NB4 (cell line): ENCODE measurements around the gene ALDOB.

Experiments
- DNase-seq: peaks from one replicate; pipeline ENCODE4 v3.0.0; 2010; ENCODE audit warnings: low read depth
- H3K4me3 ChIP-seq: one replicate; pipeline ENCODE4 v1.5.1; 2011; ENCODE audit warnings: mild to moderate bottlenecking, low read depth, low read length, moderate library complexity
- MYC ChIP-seq: IDR thresholded peaks from 2 replicates; pipeline ENCODE4 v1.6.1; 2011; ENCODE audit warnings: low read depth, low read length
- POLR2A ChIP-seq: IDR thresholded peaks from 2 replicates; pipeline ENCODE4 v1.6.1; 2011; ENCODE audit warnings: mild to moderate bottlenecking; ENCODE audit not compliant: insufficient read length; ENCODE audit errors: extremely low read depth
- TF ChIP-seq, protein P1 (sequence below): IDR thresholded peaks from 2 replicates; pipeline ENCODE4 v1.6.1; 2011; ENCODE audit warnings: low read depth, low read length
- TF ChIP-seq, protein P2 (sequence below): IDR thresholded peaks from one replicate; pipeline ENCODE4 v1.5.1; 2012; ENCODE audit warnings: low read depth, low read length

The ALDOB gene

DNA sequence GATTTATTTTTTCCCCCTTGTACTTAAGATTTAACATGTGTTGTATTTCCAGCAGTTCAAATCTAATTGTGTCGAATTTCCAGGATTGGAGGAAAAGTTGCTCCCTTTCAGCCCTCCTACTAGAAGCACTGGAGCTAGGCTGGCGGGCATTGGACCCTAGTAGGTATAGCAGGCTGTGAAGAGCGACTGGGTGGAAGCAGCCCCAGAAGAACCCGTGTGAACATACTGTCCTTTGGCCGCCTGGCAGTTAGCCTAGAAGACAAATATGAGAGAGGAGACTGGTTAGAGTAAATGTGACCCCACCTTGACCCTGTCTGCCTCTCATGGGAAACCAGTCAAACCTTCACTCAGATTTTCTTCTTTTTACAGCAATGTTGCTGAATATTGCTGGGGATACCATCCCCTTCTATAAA, 13.9 kb downstream of the ALDOB start:
- no peak for DNase-seq
- no peak for TF ChIP-seq POLR2A
- TF ChIP-seq, protein P1, sequence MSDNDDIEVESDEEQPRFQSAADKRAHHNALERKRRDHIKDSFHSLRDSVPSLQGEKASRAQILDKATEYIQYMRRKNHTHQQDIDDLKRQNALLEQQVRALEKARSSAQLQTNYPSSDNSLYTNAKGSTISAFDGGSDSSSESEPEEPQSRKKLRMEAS, result no peak
- TF ChIP-seq MYC, result no peak
- TF ChIP-seq, protein P2, sequence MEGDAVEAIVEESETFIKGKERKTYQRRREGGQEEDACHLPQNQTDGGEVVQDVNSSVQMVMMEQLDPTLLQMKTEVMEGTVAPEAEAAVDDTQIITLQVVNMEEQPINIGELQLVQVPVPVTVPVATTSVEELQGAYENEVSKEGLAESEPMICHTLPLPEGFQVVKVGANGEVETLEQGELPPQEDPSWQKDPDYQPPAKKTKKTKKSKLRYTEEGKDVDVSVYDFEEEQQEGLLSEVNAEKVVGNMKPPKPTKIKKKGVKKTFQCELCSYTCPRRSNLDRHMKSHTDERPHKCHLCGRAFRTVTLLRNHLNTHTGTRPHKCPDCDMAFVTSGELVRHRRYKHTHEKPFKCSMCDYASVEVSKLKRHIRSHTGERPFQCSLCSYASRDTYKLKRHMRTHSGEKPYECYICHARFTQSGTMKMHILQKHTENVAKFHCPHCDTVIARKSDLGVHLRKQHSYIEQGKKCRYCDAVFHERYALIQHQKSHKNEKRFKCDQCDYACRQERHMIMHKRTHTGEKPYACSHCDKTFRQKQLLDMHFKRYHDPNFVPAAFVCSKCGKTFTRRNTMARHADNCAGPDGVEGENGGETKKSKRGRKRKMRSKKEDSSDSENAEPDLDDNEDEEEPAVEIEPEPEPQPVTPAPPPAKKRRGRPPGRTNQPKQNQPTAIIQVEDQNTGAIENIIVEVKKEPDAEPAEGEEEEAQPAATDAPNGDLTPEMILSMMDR, result no peak
- H3K4me3 ChIP-seq, result no peak overlapping the region

DNA sequence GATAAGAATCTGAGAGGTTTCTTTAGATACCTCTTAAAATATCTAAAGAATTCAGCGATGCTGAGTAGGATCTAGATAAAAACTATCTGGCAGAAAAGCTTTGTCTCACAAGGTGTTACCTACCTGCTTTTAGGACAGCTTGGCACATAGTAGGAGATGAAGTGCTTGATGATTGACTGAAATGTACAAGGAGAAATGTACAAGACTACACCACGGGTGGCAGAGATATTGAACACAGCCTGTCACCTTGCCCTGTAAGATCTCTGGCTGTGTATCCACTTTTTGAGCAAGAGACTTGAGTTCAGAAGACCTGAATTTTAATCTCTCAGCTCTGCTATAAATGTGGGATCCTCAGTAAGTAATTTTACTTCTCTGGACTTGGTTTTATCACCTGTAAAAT, 15.7 kb downstream of the ALDOB start:
- TF ChIP-seq POLR2A, result no peak
- TF ChIP-seq, protein P1, result no peak
- TF ChIP-seq MYC, result no peak
- H3K4me3 ChIP-seq, result no peak overlapping the region
- no peak for DNase-seq

DNA sequence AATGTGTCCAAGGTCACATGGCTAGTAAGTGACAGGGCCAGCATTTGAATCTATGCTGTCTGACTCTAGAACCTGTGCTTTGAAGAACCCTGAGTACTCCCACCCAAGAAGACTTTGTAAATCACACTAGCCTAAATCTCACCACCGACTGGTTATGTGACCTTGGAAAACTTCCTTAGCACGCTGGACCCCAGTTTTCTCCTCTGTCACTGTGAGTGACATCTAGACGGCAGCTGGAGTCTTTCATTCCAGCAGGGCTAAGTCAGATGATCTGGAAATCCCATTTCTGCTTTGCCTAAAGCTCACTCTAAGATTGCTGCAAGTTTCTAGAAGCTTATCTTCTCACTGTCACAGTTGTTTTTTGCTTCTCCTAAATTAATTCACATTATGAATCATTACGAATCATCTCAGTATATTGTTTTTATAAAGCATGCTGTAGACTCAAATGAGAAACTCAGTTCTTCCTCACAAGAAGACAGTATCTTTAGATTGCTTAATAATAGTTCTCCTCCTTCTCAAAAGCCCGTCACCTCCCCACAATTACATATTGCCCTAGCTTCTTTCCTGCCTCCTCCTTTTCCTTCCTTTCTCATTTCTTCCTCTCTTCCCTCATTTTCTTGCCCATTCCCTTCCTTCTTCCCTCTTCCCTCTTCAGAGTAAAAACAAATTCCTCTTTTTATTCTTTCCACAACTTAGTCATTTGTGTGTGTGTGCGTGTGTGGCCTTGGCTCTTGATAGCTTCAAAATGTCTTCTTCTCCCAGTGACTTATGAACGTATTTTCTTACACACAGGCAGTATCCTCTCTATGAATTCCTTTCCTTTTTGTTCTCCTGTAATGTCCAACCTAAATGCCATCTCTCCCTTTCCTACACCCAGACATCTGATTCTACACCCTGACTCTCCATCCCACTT, 16.8 kb downstream of the ALDOB start:
- TF ChIP-seq, protein P2, result no peak
- TF ChIP-seq POLR2A, result no peak
- TF ChIP-seq MYC, result no peak
- TF ChIP-seq, protein P1, result no peak
- H3K4me3 ChIP-seq, result no peak overlapping the region
- DNase-seq, result no peak

DNA sequence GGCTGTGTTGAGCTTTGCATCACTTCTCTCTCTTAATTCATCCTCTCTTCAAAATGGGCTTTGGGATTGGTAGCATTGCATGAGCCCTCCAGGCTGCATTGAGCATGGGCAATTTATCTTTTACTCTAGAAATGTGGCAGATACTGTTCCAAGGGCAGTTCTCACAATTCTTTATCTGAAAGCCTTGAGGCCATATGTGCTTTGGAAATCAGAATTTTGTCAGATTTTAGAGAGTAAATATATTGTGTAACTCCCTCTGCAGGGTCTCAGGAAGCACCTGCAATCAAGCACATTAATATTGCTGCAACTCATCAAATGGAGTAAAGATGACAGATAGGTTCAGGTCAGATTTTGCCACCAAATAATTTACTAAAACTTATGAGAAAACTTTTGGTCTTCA, 17.6 kb downstream of the ALDOB start:
- TF ChIP-seq, protein P1, result no peak
- no peak for TF ChIP-seq MYC
- TF ChIP-seq, protein P2, result no peak
- no peak for TF ChIP-seq POLR2A
- H3K4me3 ChIP-seq, result no peak overlapping the region
- DNase-seq, result no peak

DNA sequence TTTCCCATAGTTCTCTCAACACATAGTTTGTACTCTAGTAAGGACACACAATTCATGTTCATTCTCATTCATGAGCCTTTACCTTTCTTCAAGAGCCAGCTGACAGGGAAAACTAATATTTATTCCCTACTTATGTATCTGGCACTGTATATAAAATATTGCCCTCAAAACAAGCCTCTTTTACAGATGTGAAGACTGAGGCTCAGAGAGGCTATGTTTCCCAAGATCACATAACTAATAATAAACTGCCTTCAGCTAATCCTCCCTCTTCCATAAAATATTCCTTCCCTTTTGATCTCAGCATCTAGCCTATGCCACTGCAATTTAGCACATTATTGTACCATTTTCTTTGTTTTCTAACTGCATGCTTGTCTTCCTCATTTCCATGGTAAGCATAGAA, 18.2 kb downstream of the ALDOB start:
- no peak for DNase-seq
- no peak overlapping the region for H3K4me3 ChIP-seq
- TF ChIP-seq, protein P1, result no peak
- no peak for TF ChIP-seq MYC
- TF ChIP-seq POLR2A, result no peak
- TF ChIP-seq, protein P2, result no peak

DNA sequence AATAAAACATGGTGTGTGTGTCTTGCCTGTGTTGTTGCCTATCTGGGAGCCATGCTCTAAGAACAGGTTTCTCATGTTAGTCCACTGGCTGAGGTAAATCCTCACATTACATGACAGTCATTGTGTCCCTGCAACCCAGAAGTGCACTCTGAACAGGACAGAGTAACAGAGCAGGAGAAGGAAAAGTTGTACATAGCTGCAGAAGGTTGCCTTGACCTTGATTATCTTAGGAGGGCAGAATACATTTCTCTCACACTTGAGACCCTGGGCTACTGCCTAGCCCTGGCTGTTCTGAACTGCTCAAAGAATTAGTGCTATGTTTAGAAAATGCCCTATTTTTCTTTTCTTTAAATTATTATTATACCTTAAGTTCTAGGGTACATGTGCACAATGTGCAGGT, 20.0 kb downstream of the ALDOB start:
- TF ChIP-seq, protein P1, result no peak
- TF ChIP-seq, protein P2, result no peak
- no peak for TF ChIP-seq MYC
- TF ChIP-seq POLR2A, result no peak
- no peak overlapping the region for H3K4me3 ChIP-seq
- DNase-seq, result no peak
